Smooth muscle cell (in vitro differentiated cells): ENCODE results near the gene PDE4D. TPM values are rescaled to one million over a fixed set of nuclear protein-coding genes. Genes with fewer than 3 reads are reported as not detected.

Experiments
- DNase-seq: peaks from one replicate; lab custom pipeline; 2025; ENCODE audit not compliant: unreplicated experiment; lab: John Stamatoyannopoulos, UW
- H2AFZ ChIP-seq: fragments of 200-600 bp; sonication (generic); 2 replicates; pipeline ENCODE4 v1.6.0; 2016; ENCODE audit warnings: antibody characterized with exemption, low read depth, mild to moderate bottlenecking
- H3F3A ChIP-seq: fragments of 200-600 bp; sonication (generic); 2 replicates; pipeline ENCODE4 v1.6.0; 2017; ENCODE audit warnings: antibody characterized with exemption, low read depth
- H3K27ac ChIP-seq: fragments of 200-600 bp; sonication (generic); 2 replicates; pipeline ENCODE4 v1.5.1; 2016; ENCODE audit warnings: low read depth, mild to moderate bottlenecking
- H3K27me3 ChIP-seq: fragments of 200-600 bp; sonication (generic); 2 replicates; pipeline ENCODE4 v1.6.1; 2016; ENCODE audit warnings: low read depth, mild to moderate bottlenecking
- H3K36me3 ChIP-seq: fragments of 200-600 bp; sonication (generic); 2 replicates; pipeline ENCODE4 v1.5.1; 2016; ENCODE audit warnings: low read depth
- H3K4me1 ChIP-seq: fragments of 200-600 bp; sonication (generic); 2 replicates; pipeline ENCODE4 v1.5.1; 2016; ENCODE audit warnings: low read depth
- H3K4me2 ChIP-seq: fragments of 200-600 bp; sonication (generic); 2 replicates; pipeline ENCODE4 v1.6.0; 2016; ENCODE audit warnings: mild to moderate bottlenecking
- H3K4me3 ChIP-seq: fragments of 200-600 bp; sonication (generic); 2 replicates; pipeline ENCODE4 v1.5.1; 2016; ENCODE audit warnings: mild to moderate bottlenecking
- H3K79me2 ChIP-seq: fragments of 200-600 bp; sonication (generic); 2 replicates; pipeline ENCODE4 v1.6.0; 2016; ENCODE audit warnings: low read depth, mild to moderate bottlenecking
- H3K9ac ChIP-seq: fragments of 200-600 bp; sonication (generic); 2 replicates; pipeline ENCODE4 v1.6.0; 2016; ENCODE audit warnings: low read depth
- H3K9me3 ChIP-seq: fragments of 200-600 bp; sonication (generic); replicated peaks from 2 replicates; pipeline ENCODE4 v1.5.1; 2016; ENCODE audit warnings: low read depth
- H4K20me1 ChIP-seq: fragments of 200-600 bp; sonication (generic); 2 replicates; pipeline ENCODE4 v1.6.0; 2016; ENCODE audit warnings: low read depth
- WGBS: methylation state at CpG from one replicate; pipeline ENCODE4 v1.1.7; 2016; ENCODE audit warnings: low lambda C conversion rate; 5-methylcytosine and 5-hydroxymethylcytosine counted together
- polyA plus RNA-seq: library from polyadenylated mRNA; unstranded; fragments of >200 nt; fragmentation: Nextera tagmentation; extraction: Ambion mirVana; gene quantifications from 2 replicates; pipeline ENCODE4 v1.2.1, GENCODE V29; 2016
- total RNA-seq: library from RNA; depleted of rRNA; stranded (reverse); fragments of >200 nt; gene quantifications from 2 replicates; pipeline ENCODE4 v1.2.3, GENCODE V29; 2014
- TF ChIP-seq, protein P1 (sequence below): fragments of 200-600 bp; sonication (generic); IDR thresholded peaks from 2 replicates; pipeline ENCODE4 v1.5.1; 2017; ENCODE audit warnings: borderline replicate concordance, mild to moderate bottlenecking, antibody characterized with exemption; ENCODE audit not compliant: insufficient read depth, poor library complexity, severe bottlenecking

Gene PDE4D
- total and polyA plus RNA-seq, 2 experiments from 2014 or later = 16.4 to 61.0 TPM

DNA sequence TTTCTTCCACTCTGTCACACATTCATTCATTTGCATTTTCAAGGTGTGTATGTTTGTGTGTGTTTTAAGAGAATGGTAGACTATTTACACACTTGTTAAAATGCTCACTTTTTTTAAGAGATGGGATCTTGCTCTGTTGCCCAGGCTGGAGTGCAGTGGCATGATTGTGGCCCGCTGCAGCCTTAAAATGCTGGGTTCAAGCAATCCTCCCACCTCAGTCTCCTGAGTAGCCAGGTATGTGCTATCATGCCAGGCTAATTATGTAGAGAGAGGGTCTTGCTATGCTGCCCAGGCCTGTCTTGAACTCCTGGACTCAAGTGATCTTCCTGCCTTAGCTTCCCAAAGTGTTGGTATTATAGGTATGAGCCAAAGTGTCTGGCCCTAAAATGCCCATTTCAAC, 173.5 kb downstream of the PDE4D start:
- H3K4me2 ChIP-seq = no peak overlapping the region
- DNase-seq = no peak
- H3K27ac ChIP-seq = no peak overlapping the region
- no peaks in the 10 kb centered on the region for H3K9me3 ChIP-seq
- H3K27me3 ChIP-seq = no peaks in the 10 kb centered on the region
- no peak overlapping the region for H2AFZ ChIP-seq
- no peaks in the 10 kb centered on the region for H3K4me1 ChIP-seq
- H3K79me2 ChIP-seq = peaks cover 14% of the 10 kb centered on the region
- no peaks in the 10 kb centered on the region for H3K36me3 ChIP-seq
- H3K9ac ChIP-seq = no peak overlapping the region
- H3K4me3 ChIP-seq = no peak overlapping the region
- WGBS = 100% methylated on average over 1 of the region's 1 CpG
- H3F3A ChIP-seq = no peaks in the 10 kb centered on the region
- peaks cover 7% of the 10 kb centered on the region for H4K20me1 ChIP-seq
- TF ChIP-seq, protein P1, sequence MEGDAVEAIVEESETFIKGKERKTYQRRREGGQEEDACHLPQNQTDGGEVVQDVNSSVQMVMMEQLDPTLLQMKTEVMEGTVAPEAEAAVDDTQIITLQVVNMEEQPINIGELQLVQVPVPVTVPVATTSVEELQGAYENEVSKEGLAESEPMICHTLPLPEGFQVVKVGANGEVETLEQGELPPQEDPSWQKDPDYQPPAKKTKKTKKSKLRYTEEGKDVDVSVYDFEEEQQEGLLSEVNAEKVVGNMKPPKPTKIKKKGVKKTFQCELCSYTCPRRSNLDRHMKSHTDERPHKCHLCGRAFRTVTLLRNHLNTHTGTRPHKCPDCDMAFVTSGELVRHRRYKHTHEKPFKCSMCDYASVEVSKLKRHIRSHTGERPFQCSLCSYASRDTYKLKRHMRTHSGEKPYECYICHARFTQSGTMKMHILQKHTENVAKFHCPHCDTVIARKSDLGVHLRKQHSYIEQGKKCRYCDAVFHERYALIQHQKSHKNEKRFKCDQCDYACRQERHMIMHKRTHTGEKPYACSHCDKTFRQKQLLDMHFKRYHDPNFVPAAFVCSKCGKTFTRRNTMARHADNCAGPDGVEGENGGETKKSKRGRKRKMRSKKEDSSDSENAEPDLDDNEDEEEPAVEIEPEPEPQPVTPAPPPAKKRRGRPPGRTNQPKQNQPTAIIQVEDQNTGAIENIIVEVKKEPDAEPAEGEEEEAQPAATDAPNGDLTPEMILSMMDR = no peak

DNA sequence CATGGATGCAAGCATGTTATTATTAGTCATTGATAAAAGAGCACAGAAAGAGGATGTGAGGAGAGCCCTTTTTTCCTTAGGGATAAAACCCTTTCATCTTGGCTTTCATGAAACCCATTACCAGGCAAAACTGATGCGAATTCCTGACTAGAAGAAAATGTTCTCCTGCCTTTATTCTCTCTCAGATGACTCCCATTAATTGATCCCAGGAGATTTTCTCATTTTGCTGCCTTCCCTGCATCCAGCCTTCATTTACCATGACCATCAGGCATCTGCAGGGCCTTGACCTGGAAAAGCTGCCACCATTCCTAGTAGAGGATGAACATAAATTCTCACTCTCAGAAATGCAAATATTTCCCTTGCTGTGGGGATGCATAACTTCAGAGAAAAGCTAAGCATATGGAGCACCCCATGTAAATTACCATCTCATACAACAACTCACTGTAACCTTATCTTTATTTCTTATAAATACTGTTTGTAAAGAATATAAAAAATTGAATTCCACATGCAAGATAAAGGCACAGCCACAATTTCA, 176.5 kb downstream of the PDE4D start:
- no peaks in the 10 kb centered on the region for H3K4me1 ChIP-seq
- H3K36me3 ChIP-seq = no peaks in the 10 kb centered on the region
- H3F3A ChIP-seq = no peaks in the 10 kb centered on the region
- TF ChIP-seq, protein P1 = no peak
- no peak overlapping the region for H3K4me2 ChIP-seq
- no peak overlapping the region for H3K9ac ChIP-seq
- H3K27me3 ChIP-seq = no peaks in the 10 kb centered on the region
- H2AFZ ChIP-seq = no peak overlapping the region
- peaks cover 7% of the 10 kb centered on the region for H4K20me1 ChIP-seq
- no peaks in the 10 kb centered on the region for H3K9me3 ChIP-seq
- peaks cover 14% of the 10 kb centered on the region for H3K79me2 ChIP-seq
- 92% methylated on average over 1 of the region's 1 CpG for WGBS
- H3K4me3 ChIP-seq = no peak overlapping the region
- H3K27ac ChIP-seq = no peak overlapping the region
- no peak for DNase-seq

DNA sequence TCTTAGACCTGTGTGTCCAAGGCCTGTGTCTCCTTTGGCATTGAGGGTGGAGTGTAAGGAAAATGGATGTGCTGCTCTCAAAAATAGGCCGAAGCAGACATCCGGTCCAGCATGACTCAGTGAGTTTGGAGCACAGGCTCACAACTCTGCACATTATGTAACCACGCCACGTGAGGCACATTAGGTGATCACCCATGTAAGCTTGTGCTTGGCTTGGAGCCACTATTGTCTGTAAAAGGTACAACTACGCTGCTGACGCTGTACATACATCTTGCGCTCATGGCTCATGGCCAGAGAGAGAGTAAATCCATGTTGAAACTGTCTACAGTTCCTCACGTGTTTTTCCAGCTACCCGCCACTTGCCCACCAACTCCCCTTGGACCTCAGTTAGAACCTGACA, 177.5 kb downstream of the PDE4D start:
- H4K20me1 ChIP-seq = peaks cover 7% of the 10 kb centered on the region
- H3K27ac ChIP-seq = no peak overlapping the region
- no peak for DNase-seq
- H3K4me2 ChIP-seq = no peak overlapping the region
- no peak overlapping the region for H3K4me3 ChIP-seq
- 98% methylated on average over 9 of the region's 9 CpGs for WGBS
- H3K27me3 ChIP-seq = no peaks in the 10 kb centered on the region
- H3K9me3 ChIP-seq = no peaks in the 10 kb centered on the region
- H3K79me2 ChIP-seq = peaks cover 14% of the 10 kb centered on the region
- no peaks in the 10 kb centered on the region for H3F3A ChIP-seq
- no peaks in the 10 kb centered on the region for H3K36me3 ChIP-seq
- TF ChIP-seq, protein P1 = no peak
- H2AFZ ChIP-seq = no peak overlapping the region
- H3K4me1 ChIP-seq = peaks cover under 1% of the 10 kb centered on the region
- H3K9ac ChIP-seq = no peak overlapping the region

DNA sequence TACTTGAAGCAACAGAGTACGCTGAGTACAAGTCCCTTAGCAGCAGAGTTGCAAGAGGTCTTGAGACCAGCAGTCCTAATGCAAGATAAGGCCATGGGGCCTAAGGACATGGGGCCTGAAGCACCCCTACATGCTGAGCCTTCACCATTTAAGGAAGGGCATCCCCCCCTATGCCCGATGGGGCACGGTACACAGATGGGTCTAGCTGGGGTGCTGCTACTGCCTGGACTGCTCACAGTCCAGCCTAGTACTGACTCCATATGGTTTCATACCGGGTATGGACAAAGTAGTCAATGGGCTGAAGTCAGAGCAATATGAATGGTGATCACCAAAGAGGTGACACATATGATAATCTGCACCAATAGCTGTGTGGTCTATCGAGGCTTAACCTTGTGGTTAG, 178.3 kb downstream of the PDE4D start:
- H3K36me3 ChIP-seq = no peaks in the 10 kb centered on the region
- H4K20me1 ChIP-seq = peaks cover 7% of the 10 kb centered on the region
- peaks cover 14% of the 10 kb centered on the region for H3K79me2 ChIP-seq
- H3K4me3 ChIP-seq = no peak overlapping the region
- no peak overlapping the region for H2AFZ ChIP-seq
- H3K9ac ChIP-seq = no peak overlapping the region
- H3K27ac ChIP-seq = no peak overlapping the region
- H3K4me2 ChIP-seq = no peak overlapping the region
- H3K4me1 ChIP-seq = peaks cover 9% of the 10 kb centered on the region
- DNase-seq = no peak
- no peaks in the 10 kb centered on the region for H3K27me3 ChIP-seq
- H3K9me3 ChIP-seq = no peaks in the 10 kb centered on the region
- TF ChIP-seq, protein P1 = no peak
- H3F3A ChIP-seq = no peaks in the 10 kb centered on the region
- WGBS = 98% methylated on average over 5 of the region's 5 CpGs
